Measurements from ENCODE around the gene CCDC27.

GRCh38 chr1:3799976-3800685 lies 47.9 kb downstream of the CCDC27 start:
- no peak for TF ChIP-seq CTCF (IDR thresholded peaks at IDR 0.05)
- no peak for TF ChIP-seq EZH2 (IDR thresholded peaks at IDR 0.05; ENCODE audit: borderline replicate concordance, insufficient read depth, low read depth, low read length, poor library complexity, severe bottlenecking)
